IMR-90 (cell line): Measurements from ENCODE around the gene USP17L10.
"Not testable (repeated sequence)": the region's sequence is repeated elsewhere in the genome, so short reads cannot be mapped to it uniquely, and the experiment has no call there.

Source experiments
- MAZ ChIP-seq: IDR thresholded peaks from 2 replicates; pipeline ENCODE4 v1.6.1; 2012; ENCODE audit warnings: low read depth, mild to moderate bottlenecking, low read length, improper control_type of control experiment, moderate library complexity, borderline replicate concordance
- POLR2A ChIP-seq: IDR thresholded peaks from 2 replicates; pipeline ENCODE4 v1.6.1; 2012; ENCODE audit warnings: mild to moderate bottlenecking, low read depth, low read length
- RCOR1 ChIP-seq: IDR thresholded peaks from 2 replicates; pipeline ENCODE4 v1.6.1; 2012; ENCODE audit warnings: mild to moderate bottlenecking, low read length, improper control_type of control experiment; ENCODE audit not compliant: insufficient replicate concordance
- RFX5 ChIP-seq: IDR thresholded peaks from 2 replicates; pipeline ENCODE4 v1.8.0; 2012; ENCODE audit warnings: low read depth, mild to moderate bottlenecking, low read length, moderate library complexity
- SMC3 ChIP-seq: fragments of 150-350 bp; IDR thresholded peaks from 2 replicates; pipeline ENCODE4 v1.6.1; 2016; ENCODE audit warnings: low read depth, mild to moderate bottlenecking, antibody characterized with exemption, low read length, moderate library complexity
- TF ChIP-seq, protein P1 (sequence below): conservative IDR thresholded peaks from 2 replicates; pipeline ENCODE4 v1.5.1; 2012; ENCODE audit warnings: mild to moderate bottlenecking, low read depth, low read length, improper control_type of control experiment

DNA sequence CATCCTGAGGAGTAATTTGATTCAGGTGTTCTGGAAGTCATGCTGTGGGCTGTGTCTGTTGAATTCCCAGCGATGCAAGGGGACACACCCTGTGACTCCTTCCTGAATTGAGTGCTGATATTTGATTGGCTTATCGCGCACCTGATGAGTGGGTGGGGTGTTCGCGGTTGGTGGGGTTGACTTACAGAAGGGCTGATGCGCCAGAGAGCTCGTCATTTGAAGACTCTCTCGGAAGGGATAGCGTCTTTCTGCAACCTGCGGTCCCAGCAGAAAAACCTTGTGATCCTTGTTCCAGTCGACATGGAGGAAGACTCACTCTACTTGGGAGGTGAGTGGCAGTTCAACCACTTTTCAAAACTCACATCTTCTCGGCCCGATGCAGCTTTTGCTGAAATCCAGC, 9.4 kb downstream of the USP17L10 start, which contains the start of gene USP17L12:
- not testable (repeated sequence) for TF ChIP-seq POLR2A, MAZ, RFX5, RCOR1, SMC3
- TF ChIP-seq, protein P1, sequence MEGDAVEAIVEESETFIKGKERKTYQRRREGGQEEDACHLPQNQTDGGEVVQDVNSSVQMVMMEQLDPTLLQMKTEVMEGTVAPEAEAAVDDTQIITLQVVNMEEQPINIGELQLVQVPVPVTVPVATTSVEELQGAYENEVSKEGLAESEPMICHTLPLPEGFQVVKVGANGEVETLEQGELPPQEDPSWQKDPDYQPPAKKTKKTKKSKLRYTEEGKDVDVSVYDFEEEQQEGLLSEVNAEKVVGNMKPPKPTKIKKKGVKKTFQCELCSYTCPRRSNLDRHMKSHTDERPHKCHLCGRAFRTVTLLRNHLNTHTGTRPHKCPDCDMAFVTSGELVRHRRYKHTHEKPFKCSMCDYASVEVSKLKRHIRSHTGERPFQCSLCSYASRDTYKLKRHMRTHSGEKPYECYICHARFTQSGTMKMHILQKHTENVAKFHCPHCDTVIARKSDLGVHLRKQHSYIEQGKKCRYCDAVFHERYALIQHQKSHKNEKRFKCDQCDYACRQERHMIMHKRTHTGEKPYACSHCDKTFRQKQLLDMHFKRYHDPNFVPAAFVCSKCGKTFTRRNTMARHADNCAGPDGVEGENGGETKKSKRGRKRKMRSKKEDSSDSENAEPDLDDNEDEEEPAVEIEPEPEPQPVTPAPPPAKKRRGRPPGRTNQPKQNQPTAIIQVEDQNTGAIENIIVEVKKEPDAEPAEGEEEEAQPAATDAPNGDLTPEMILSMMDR = not testable (repeated sequence)
